BLaER1 (cell line): Measurements from ENCODE around the gene TRAM2.

Source experiments
- H3K27ac ChIP-seq: shearing (Covaris generic); formaldehyde crosslinking; 2 replicates; pipeline ENCODE4 v1.8.1; 2022
- H3K27me3 ChIP-seq: shearing (Covaris generic); formaldehyde crosslinking; 2 replicates; pipeline ENCODE4 v1.8.1; 2022
- H3K36me3 ChIP-seq: shearing (Covaris generic); formaldehyde crosslinking; 2 replicates; pipeline ENCODE4 v1.8.1; 2022
- H3K4me1 ChIP-seq: shearing (Covaris generic); formaldehyde crosslinking; 2 replicates; pipeline ENCODE4 v1.8.1; 2022
- H3K4me2 ChIP-seq: shearing (Covaris generic); formaldehyde crosslinking; 2 replicates; pipeline ENCODE4 v1.8.1; 2022
- H3K4me3 ChIP-seq: shearing (Covaris generic); formaldehyde crosslinking; 2 replicates; pipeline ENCODE4 v1.8.1; 2022
- H3K9ac ChIP-seq: shearing (Covaris generic); formaldehyde crosslinking; 2 replicates; pipeline ENCODE4 v1.8.1; 2022
- H3K9me3 ChIP-seq: shearing (Covaris generic); formaldehyde crosslinking; 2 replicates; pipeline ENCODE4 v1.8.1; 2022
- H4K20me1 ChIP-seq: shearing (Covaris generic); formaldehyde crosslinking; 2 replicates; pipeline ENCODE4 v1.8.1; 2022
- Cebpa-rat ChIP-seq: shearing (Covaris generic); IDR thresholded peaks from 2 replicates; pipeline ENCODE4 v1.8.1; 2022

Gene TRAM2

DNA sequence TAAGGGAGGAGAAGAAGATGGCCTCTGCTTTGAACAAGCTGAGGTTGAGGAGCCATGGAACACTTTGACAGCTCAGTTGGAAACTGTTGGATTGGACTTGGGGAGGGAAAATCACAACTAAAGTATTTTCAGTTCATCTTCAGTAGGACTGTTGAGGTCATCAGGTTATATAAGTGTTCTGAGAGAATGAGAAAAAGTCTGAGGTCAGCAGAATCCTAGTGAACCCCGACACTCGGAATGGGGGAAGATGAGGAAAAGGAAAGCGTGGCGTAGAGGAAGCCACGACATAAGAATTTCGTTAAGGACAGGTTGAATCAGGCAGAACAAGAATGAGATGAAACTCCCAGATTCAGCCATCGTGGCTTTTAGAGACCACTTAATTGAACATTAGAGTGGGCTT lies 4.0 kb upstream of the TRAM2 start:
- Histone ChIP-seq H3K9ac (no peak overlapping the region), H3K27me3 (no peaks in the 10 kb centered on the region)

DNA sequence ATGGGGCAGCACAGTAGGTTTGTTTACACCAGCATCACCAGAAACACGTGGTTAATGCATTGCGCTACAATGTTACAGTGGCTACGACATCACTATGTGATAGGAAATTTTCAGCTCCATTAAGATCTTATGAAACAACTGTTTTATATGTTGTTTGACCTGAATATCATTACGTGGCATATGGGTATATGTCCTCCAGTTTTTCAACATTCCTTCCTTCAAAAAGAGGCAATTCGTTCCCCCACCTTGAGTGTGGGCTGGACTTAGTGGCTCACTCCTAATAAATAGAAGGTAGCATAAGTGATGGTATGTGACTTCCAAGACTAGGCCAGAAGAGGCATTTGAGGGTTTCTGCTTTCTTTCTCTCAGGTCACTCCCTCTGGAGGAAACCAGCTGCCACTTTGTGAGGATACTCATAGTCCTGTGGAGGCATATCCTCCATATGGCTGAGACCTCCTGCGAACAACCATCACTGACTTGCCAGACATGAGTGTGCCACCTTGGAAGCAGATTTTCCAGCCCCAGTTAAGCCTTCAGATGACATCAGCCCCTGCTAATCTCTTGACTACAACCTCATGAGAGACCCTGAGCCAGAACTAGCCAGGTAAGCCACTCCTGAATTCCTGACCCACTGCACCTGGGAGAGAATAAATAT lies 2.3 kb upstream of the TRAM2 start:
- H3K9me3 ChIP-seq, result 0 out of 2 replicates have a peak, but pooled peaks cover 5% of the 10 kb centered on the region
- H3K36me3 ChIP-seq, result peaks cover 15% of the 10 kb centered on the region
- H4K20me1 ChIP-seq, result peaks cover 26% of the 10 kb centered on the region
- H3K4me3 ChIP-seq, result no peak overlapping the region
- H3K27ac ChIP-seq, result no peak overlapping the region
- no peaks in the 10 kb centered on the region for H3K27me3 ChIP-seq
- no peak overlapping the region for H3K9ac ChIP-seq
- peaks cover 32% of the 10 kb centered on the region for H3K4me1 ChIP-seq
- no peak overlapping the region for H3K4me2 ChIP-seq
- no peak for TF ChIP-seq Cebpa-rat

More for the DNA sequence above, 4.0 kb upstream of the TRAM2 start:
- Histone ChIP-seq H3K27ac (no peak overlapping the region), H3K36me3 (peaks cover 15% of the 10 kb centered on the region), H3K4me2 (no peak overlapping the region), H3K9me3 (0 out of 2 replicates have a peak, but pooled peaks cover 5% of the 10 kb centered on the region), H3K4me3 (no peak overlapping the region), H3K4me1 (peaks cover 14% of the 10 kb centered on the region), H4K20me1 (peaks cover 8% of the 10 kb centered on the region)
- no peak for TF ChIP-seq Cebpa-rat

- peak overlapping the region; percentile 97 for H3K27ac ChIP-seq
- H3K9me3 ChIP-seq, result 0 out of 2 replicates have a peak, but pooled peaks cover 5% of the 10 kb centered on the region
- peak overlapping the region; percentile 87 for H3K4me3 ChIP-seq
- peaks cover 38% of the 10 kb centered on the region for H4K20me1 ChIP-seq
- TF ChIP-seq Cebpa-rat, result no peak
- H3K9ac ChIP-seq, result peak overlapping the region; percentile 97
- H3K36me3 ChIP-seq, result peaks cover 14% of the 10 kb centered on the region
- peaks cover 44% of the 10 kb centered on the region for H3K4me1 ChIP-seq
- H3K27me3 ChIP-seq, result no peaks in the 10 kb centered on the region
- peak overlapping the region; percentile 87 for H3K4me2 ChIP-seq
These were observed 1.1 kb upstream of the TRAM2 start for GRCh38 chr6:52577778-52578463.

- no peaks in the 10 kb centered on the region for H3K9me3 ChIP-seq
- no peak for TF ChIP-seq Cebpa-rat
- H3K4me3 ChIP-seq, result peak overlapping the region; percentile 87
- no peaks in the 10 kb centered on the region for H3K27me3 ChIP-seq
- H3K9ac ChIP-seq, result peak overlapping the region; percentile 78
- peaks cover 58% of the 10 kb centered on the region for H3K4me1 ChIP-seq
- H4K20me1 ChIP-seq, result peaks cover 52% of the 10 kb centered on the region
- H3K4me2 ChIP-seq, result peak overlapping the region; percentile 91
- peaks cover 3% of the 10 kb centered on the region; the same call in 1 of the 2 replicates for H3K36me3 ChIP-seq
- peak overlapping the region; percentile 70 for H3K27ac ChIP-seq
These were observed 353 bp downstream of the TRAM2 start for GRCh38 chr6:52576392-52577021.

GRCh38 chr6:52576054-52576391 lies 837 bp downstream of the TRAM2 start:
- Histone ChIP-seq H3K27ac (peak overlapping the region; percentile 70), H4K20me1 (peaks cover 57% of the 10 kb centered on the region), H3K4me3 (peak overlapping the region; percentile 87), H3K9ac (peak overlapping the region; percentile 78), H3K9me3 (no peaks in the 10 kb centered on the region), H3K4me2 (peak overlapping the region; percentile 91), H3K36me3 (peaks cover 3% of the 10 kb centered on the region; the same call in 1 of the 2 replicates), H3K27me3 (no peaks in the 10 kb centered on the region), H3K4me1 (peaks cover 63% of the 10 kb centered on the region)
- no peak for TF ChIP-seq Cebpa-rat

DNA sequence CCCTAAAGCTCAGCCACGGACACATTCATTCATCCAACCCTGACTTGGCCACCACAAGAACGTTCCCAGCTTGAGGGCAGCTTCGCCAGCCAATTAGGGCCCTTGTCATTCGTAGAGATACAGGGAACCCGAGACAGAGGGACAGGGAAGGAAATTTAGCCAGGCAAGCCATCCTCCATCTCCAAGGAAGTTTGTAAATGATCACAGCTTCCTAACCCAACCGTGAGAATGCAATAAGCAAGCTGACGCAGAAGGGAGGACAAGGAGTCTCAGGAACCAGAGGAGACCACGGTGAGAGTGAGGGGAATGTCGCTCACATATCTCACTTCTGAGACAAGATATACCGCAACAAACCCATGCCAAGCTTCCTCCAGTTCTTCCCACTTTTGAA lies 1.4 kb downstream of the TRAM2 start:
- H3K9ac ChIP-seq, result peak overlapping the region; percentile 78
- no peak for TF ChIP-seq Cebpa-rat

DNA sequence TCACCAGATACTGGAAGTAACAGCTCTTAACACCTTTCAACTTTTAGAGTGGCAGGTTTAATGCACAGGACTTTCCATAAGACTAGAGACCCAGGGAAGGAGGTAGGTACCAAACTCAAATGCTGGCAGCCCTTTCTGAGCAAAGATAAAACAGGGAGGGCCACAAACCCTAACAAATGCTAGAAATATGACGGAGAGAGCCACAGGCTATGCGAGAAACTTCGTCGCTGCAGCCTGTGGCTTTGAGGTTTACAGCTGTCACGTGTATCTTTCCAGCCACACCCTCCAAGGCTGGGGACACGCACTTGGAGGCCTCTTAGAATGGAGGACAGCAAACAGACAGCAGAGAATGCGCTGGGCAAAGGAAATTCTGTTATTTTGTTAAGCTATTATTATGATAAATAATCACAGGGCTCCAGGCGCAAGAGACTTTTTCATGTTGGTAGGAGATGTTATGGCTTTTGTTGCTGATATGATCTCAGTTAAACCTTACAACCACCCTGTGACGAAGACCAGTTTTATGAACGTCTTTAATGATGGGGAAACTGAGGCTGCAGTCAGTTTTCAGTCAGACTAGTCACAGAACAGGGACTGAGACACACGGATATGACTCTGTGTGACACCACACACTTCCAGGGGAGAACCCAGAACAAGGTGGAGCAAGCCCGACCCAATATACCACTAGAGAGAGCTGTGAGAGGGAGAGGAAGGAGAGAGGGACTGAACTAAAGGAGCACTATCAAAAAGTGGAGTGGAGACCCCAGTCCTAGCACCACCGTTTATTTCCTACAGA lies 2.0 kb downstream of the TRAM2 start:
- TF ChIP-seq Cebpa-rat, result no peak
- Histone ChIP-seq H3K9me3 (no peaks in the 10 kb centered on the region), H3K4me2 (peak overlapping the region; percentile 91), H3K4me3 (peak overlapping the region; percentile 87), H3K4me1 (peaks cover 74% of the 10 kb centered on the region), H3K9ac (peak overlapping the region; percentile 78), H3K36me3 (no peaks in the 10 kb centered on the region; the same call in 1 of the 2 replicates), H3K27ac (peak overlapping the region; percentile 39; the same call in 1 of the 2 replicates), H3K27me3 (no peaks in the 10 kb centered on the region), H4K20me1 (peaks cover 68% of the 10 kb centered on the region)

More for the DNA sequence above, 1.4 kb downstream of the TRAM2 start:
- peak overlapping the region; percentile 70; the same call in 1 of the 2 replicates for H3K27ac ChIP-seq
- peak overlapping the region; percentile 91 for H3K4me2 ChIP-seq
- H3K4me3 ChIP-seq, result peak overlapping the region; percentile 87
- no peaks in the 10 kb centered on the region for H3K9me3 ChIP-seq
- peaks cover 62% of the 10 kb centered on the region for H4K20me1 ChIP-seq
- peaks cover 68% of the 10 kb centered on the region for H3K4me1 ChIP-seq
- H3K36me3 ChIP-seq, result peaks cover 2% of the 10 kb centered on the region; the same call in 1 of the 2 replicates
- no peaks in the 10 kb centered on the region for H3K27me3 ChIP-seq

DNA sequence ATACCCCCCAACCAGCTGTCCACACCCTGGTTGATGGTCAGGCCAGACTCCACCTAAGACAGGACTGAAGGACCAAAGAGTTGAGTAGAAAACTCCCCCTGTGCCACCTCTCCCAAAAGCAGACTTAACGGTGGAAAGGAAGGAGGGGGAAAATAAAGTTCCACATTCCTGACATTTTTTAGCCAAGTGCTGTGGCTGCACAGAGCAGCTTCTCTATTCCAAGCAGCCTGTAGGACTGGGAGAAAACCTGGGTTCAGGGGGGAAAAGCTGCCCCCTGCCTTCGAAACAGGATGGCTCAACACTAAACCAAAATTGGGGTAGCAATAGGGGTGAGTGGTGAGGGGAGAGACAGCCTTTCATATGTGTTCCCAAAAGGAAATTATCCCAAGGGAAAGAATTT lies 3.6 kb downstream of the TRAM2 start:
- H3K27ac ChIP-seq, result no peak overlapping the region; the same call in 1 of the 2 replicates
- no peaks in the 10 kb centered on the region for H3K9me3 ChIP-seq
- no peaks in the 10 kb centered on the region for H3K27me3 ChIP-seq
- H3K4me1 ChIP-seq, result peaks cover 79% of the 10 kb centered on the region
- H3K36me3 ChIP-seq, result peaks cover 9% of the 10 kb centered on the region
- no peak for TF ChIP-seq Cebpa-rat
- H3K9ac ChIP-seq, result peak overlapping the region; percentile 78
- H3K4me3 ChIP-seq, result peak overlapping the region; percentile 87; the same call in 1 of the 2 replicates
- H4K20me1 ChIP-seq, result peaks cover 83% of the 10 kb centered on the region
- peak overlapping the region; percentile 91 for H3K4me2 ChIP-seq

GRCh38 chr6:52572536-52572935 lies 4.3 kb downstream of the TRAM2 start:
- Histone ChIP-seq H3K4me2 (peak overlapping the region; percentile 91), H3K9ac (no peak overlapping the region), H3K9me3 (no peaks in the 10 kb centered on the region), H3K27me3 (no peaks in the 10 kb centered on the region), H3K4me3 (0 out of 2 replicates have a peak overlapping the region, but pooled peaks have one; percentile 87), H4K20me1 (peaks cover 91% of the 10 kb centered on the region), H3K27ac (no peak overlapping the region), H3K4me1 (peaks cover 79% of the 10 kb centered on the region), H3K36me3 (peaks cover 16% of the 10 kb centered on the region)
- TF ChIP-seq Cebpa-rat, result no peak
